NCI-H2196 (cell line): Measurements from ENCODE around the gene GTF3C2.

Experiments used
- DNase-seq: peaks from one replicate; lab custom pipeline; 2025; ENCODE audit not compliant: unreplicated experiment; lab: John Stamatoyannopoulos, UW

Gene GTF3C2

DNA sequence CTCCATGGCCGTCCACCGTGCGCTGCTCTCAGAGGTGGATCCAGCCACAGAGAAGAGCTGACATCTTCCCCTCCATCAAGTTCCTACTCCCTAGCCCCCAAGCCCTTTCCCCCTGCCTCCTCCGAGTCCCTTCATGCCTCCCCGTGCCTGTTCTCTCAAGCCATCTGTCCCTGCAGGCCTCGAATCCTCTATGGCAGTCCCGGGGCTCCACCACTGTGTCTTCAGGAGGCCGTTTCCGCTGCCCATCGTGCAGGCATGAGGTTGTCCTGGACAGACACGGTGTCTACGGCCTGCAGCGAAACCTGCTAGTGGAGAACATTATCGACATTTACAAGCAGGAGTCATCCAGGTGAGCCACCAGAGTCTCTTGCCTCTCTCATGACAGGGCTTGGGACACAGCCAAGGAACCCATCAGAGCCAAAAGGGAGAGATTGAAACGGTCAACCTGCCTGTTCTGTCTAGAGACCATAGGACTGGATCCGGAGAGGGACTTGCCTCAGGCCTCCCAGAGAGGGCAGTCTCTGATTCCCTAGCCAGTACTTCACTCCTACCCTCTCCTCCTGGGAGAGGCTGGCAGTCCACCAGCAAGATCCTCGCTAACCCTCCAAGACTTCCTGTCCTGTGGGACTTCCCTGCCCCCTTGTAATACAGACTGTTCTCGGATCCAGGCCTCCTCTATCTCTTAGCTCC lies 58.0 kb downstream of the GTF3C2 start:
- DNase-seq = peak; percentile 39

DNA sequence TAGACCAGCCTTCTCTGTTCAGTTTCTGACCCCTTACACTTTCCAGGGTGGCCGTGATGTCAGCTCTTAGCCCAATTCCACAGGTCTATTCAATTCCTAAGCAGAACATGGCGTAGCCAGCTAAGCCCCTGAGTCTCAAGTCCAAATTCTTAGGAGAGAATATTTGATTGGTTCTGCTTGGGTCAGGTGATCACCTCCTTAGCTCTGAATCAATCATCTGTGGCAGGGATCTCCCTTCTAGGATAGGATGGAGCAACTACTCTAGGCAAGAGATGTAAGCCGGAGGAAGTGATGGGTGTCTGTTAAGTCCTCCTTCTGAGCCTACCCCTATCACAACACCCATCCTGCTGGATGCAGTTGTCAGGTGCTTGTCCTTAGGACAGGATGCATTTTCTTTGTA lies 59.4 kb downstream of the GTF3C2 start:
- DNase-seq = no peak

DNA sequence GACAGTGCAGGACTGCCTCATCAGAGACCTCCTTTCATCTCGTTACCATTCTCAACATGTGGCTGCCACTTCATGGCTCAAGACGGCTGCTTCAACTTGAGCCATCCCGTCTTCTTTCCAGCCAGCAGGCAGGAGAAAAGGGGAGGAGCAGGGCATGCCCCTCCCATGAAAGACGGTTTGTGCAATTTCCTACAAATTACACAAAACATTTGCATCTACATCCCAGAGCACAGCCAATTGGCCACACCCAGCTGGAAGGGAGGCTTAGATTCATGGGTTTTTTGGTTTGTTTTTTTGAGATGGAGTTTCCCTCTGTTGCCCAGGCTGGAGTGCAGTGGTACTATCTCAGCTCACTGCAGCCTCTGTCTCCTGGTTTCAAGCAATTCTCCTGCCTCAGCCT lies 60.1 kb downstream of the GTF3C2 start:
- no peak for DNase-seq

DNA sequence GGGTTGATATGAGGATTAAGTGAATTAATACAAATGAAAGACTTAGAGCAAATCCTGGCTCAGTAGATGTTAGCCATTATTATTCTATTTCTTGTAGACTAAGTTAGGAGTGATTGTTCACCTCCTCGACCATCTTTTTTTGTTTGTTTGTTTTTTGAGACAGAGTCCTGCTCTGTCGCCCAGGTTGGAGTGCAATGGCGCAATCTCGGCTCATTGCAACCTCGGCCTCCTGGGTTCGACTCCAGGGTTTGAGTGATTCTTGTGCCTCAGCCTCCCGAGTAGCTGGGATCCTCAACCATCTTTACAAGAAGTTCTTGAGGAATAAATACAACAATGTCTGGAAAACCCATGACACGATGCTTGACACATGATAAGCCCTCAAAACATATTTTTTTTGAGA lies 61.6 kb downstream of the GTF3C2 start:
- no peak for DNase-seq

DNA sequence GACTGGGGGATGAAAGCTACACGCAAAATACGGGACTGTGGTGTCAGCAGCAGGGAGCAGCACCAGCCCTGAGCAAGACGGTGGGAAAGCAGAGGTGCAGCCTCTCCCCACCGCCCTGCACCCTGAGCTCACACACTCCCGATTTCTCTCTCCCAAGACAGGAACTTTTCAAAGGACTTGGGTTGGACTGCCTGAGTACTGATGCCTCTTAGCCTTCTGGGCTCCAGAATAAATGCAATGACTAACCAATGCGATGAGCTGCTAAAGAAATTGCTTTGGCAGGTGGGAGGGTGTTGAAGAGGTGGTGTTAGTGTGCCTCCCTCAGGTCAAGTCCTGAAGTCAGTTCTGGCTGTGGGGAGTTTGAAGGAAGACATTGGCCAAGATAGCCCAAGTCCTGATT lies 64.7 kb downstream of the GTF3C2 start:
- no peak for DNase-seq

DNA sequence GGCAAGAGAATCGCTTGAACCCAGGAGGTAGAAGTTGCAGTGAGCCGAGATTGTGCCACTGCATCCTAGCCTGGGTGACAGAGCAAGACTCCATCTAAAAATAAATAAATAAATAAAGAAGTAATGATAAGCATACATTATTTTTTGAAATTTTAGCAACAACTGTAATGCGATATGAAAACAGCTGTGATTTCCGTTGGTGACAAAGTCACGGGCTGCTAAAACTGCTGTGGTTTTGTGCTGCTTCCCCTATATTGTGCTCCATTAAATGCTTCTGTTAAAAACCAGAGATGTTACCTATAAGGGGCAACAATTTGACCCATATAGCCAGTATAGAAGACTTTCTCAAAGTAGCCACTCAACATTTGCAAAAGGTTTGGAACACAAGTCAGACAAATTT lies 66.0 kb downstream of the GTF3C2 start:
- no peak for DNase-seq

DNA sequence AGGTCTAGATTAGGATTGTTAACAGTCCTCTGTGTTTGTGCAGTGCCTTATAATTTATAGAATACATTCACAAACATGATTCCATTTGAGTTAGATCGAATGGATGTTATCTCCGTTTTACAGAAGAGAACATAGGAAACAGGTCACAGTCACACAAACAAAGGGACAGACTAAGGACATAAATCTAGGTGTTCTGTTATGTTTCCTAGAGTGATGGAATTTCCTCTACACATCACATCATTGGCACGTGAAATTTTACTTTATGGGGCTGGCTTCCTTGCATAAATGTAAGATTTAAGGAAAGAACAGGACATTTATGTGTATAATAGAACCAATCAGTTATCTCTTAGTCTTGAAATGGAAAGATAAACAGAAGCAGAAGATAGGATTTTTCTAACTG lies 68.0 kb downstream of the GTF3C2 start:
- DNase-seq = no peak

DNA sequence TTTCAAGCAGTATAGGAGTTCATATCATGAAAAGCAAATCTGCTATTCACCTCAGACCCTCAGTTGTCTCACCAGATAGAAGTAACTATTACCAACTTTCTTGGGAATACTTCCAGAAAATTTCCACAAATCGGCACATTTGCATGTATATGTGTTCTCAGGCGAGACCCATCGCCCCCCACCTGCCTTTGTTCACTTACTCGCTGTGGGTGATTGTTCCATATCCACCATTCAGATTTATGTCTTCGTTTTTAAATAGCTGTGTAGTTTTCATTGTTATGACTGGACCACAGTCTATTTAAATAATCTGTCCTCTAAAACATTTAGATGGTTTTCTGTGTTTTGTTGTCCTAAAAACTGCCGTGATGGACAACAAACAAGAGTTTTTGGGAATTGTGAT lies 71.1 kb downstream of the GTF3C2 start:
- no peak for DNase-seq

DNA sequence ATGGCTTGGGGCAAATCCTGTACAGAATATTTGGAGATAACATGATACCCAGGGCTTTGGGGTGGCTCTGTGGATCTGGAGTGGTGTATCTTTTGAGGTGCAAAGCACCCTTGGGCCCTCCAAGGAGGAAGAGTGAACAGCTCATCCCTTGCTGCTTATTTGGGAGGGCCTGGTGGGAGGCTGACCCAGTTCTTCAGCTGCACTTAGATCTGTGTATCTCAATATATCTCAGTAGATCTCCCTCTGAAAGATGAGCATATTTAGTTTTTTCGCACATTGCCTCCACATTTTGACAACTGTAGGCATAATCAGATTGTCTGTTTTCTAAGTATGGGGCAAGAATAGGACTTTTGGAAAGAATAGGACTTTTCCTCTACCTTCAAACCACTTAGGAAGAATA lies 71.6 kb downstream of the GTF3C2 start:
- DNase-seq = no peak

DNA sequence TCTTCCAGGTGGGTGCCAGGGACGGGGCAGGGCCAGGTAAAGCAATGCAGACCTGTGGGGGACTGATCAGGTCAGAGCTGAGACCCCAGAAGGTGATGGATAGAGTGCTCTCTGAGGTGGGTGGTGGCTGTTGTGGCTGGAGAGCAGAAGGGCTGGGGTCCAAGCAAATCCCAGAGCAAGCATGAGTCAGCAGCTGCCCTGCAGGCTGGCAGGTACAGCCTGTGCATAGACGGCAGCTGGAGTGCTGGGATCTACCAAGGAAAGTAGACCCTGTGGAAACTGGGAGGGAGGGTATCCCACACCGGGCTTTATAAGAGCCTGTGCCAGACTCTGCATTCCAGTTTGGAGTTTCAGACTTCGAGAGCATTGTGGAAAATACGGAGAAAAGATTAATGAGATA lies 73.7 kb downstream of the GTF3C2 start:
- DNase-seq = no peak

DNA sequence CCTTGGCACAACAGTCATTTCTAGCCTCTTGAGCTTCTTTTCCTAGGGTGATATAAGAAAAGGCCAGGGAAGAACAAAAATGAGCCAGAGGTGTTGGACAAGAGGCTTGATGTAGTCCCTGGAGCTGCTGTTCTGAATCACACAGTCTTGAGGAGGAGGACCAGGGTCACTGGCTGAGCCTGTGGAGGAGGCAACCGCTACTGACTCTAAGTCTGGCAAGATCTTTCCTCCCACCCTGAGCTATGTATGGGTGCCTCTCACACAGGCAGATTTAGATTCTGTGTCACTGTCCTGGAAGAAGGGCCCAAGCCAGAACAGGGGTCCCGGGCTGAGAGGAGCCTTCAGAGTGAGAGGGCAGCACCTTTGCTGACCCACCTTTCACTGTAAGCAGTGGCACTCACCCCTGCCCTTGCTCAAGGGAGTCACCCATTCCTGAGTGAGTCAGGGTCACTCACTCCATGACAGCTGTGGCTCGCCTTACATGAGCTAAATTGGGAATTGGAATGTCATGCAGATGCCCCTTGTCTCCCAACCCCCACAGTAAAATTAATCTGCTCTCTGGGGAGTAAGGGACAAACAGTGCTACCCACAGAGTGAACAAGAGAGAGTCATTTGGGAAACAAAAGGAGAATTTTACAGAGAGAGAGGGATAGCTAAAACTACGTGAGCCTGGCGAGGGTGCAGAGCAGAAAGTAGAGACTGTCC lies 74.6 kb downstream of the GTF3C2 start, which contains the start of gene TRIM54:
Gene TRIM54, plus strand, starts transcription at position 575 of the 705 bp plus-strand sequence. CDS start 303 bp downstream, outside the sequence.
- no peak for DNase-seq

DNA sequence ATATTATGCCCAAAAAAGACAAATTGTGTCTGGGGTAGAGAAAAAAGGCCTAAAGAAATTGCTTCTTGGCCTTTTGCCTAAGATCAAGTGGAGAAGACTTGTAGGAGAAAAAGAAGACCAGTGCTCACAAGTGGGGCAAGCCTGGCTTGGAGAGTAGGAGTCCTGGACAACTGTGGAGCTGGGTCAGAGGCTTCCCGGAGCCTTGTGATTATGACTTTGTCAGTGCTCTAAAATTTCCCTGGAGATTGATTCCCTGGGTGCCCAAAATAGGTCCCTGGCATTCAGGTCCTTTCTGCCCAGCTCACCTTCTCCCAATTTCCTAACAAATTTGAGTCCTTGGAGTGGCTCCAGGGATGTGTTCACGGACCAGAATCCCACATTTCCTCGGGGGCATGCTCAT lies 75.1 kb downstream of the GTF3C2 start:
- no peak for DNase-seq

DNA sequence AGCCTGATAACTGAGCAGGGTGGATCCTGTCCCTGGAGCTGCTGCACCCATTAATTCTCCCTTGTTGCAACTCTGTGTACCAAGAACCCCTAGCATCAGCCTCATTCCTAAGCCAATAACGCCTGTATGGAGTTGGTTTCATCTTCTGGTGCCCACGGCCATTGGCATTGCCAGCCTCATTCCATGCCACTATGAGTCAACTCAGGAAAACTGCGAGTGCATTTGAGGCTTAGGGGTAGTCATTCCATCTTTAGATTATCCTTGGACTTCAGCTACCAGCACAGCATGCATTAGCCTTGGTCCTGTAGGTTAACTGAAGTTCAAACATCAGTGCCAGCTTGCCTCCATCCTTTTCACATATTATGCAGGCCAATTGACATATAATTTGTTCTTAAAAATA lies 75.7 kb downstream of the GTF3C2 start:
- DNase-seq = no peak

DNA sequence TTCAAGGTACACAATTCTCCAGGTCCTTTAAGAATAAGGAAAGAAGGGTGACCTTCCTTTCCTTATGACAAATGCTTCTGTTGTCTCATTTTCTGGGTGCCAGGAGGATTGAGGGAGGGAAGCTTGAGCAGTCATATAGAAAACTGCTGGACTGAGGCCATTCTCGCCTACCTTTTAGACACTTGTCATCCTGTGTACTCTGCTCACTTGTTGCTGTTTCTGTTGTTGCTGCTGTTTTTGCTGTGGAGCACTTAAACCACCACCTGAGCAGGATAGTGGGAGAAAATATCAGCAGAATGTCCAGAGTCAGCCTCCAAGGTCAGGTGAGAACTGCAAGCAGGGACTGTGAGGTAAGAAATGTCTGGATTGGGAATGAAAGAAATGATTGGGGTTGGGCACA lies 78.6 kb downstream of the GTF3C2 start:
- no peak for DNase-seq
